A549 (cell line): ENCODE results near the gene HLCS.

Experiments
- BCL3 ChIP-seq: fragments of >200 bp; sonication (Bioruptor Twin); formaldehyde crosslinking; IDR thresholded peaks from 3 replicates; pipeline ENCODE4 v1.6.1; 2016
- CEBPB ChIP-seq, 2 experiments: fragments of >200 bp in 1 of 2; sonication (Bioruptor Twin) in 1 of 2; formaldehyde crosslinking in 1 of 2; IDR thresholded peaks; 2 replicates each; pipeline ENCODE4 v1.6.1; 2012 to 2016
- CTCF ChIP-seq: fragments of >200 bp; sonication (Bioruptor Twin); formaldehyde crosslinking; IDR thresholded peaks from 3 replicates; pipeline ENCODE4 v1.5.1; 2016
- JUNB ChIP-seq: fragments of >200 bp; sonication (Bioruptor Twin); formaldehyde crosslinking; IDR thresholded peaks from 2 replicates; pipeline ENCODE4 v1.6.1; 2016
- KDM1A ChIP-seq: fragments of 200-600 bp; sonication (generic); IDR thresholded peaks from 2 replicates; pipeline ENCODE4 v1.6.1; 2016; ENCODE audit warnings: low read depth, mild to moderate bottlenecking
- POLR2A ChIP-seq: IDR thresholded peaks from 2 replicates; pipeline ENCODE4 v1.6.1; 2012; ENCODE audit warnings: mild to moderate bottlenecking, low read length
- SMC3 ChIP-seq: fragments of >200 bp; sonication (Bioruptor Twin); formaldehyde crosslinking; IDR thresholded peaks from 3 replicates; pipeline ENCODE4 v1.6.1; 2018; ENCODE audit warnings: inconsistent platforms
- SREBF2 ChIP-seq: fragments of 450-650 bp; IDR thresholded peaks from 2 replicates; pipeline ENCODE4 v1.6.1; 2014; ENCODE audit warnings: mild to moderate bottlenecking, moderate library complexity

GRCh38 chr21:36727866-36728265, 238.6 kb downstream of the HLCS start:
- TF ChIP-seq JUNB (no peak), CEBPB (IDR thresholded peaks at IDR 0.05) (no peak), BCL3 (no peak), CTCF (no peak), POLR2A (no peak), SREBF2 (no peak), SMC3 (no peak), KDM1A (no peak)
